Measurements from ENCODE around the gene FFAR3.

FFAR3 gene

DNA sequence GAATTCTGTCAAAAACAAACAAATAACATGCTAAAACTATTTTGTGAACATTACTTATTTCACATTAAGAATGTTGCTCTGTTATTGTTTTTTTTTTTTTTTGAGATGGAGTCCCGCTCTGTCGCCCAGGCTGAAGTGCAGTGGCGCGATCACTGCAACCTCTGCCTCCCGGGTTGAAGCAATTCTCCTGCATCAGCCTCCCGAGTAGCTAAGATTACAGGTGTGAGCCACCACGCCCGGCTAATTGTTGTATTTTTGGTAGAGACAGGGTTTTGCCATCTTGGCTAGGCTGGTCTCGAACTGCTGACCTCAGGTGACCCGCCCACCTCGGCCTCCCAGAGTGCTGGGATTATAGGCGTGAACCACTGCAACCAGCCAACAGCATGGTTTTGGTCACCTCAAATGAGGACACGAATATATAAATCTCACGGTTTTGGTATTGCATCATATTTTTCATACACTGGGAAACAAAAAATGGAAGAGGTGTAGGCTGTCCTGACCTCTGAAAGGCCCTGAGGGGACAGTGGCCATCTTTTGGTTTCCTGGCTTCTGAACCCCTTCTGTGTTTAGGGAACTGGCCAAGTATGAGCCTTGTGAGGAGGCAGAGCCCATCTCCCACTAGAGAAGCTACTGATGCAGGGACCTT, 38.1 kb downstream of the FFAR3 start:
- Histone ChIP-seq H3K27me3 (ENCODE audit: insufficient read depth, low read length) (no peaks in the 10 kb centered on the region; the same call in 1 of the 2 replicates), H3K27ac (ENCODE audit: low read depth, low read length, poor library complexity, severe bottlenecking) (no peak overlapping the region), H3K4me3 (ENCODE audit: low read depth, low read length, poor library complexity, severe bottlenecking) (no peak overlapping the region), H4K20me1 (ENCODE audit: insufficient read depth, low read length) (no peaks in the 10 kb centered on the region), H3K4me1 (ENCODE audit: insufficient read depth, low read length, severe bottlenecking) (no peaks in the 10 kb centered on the region), H3K9me3 (ENCODE audit: low read length) (no peaks in the 10 kb centered on the region), H3K79me2 (ENCODE audit: insufficient read depth, low read length) (no peaks in the 10 kb centered on the region), H3F3A (ENCODE audit: insufficient read depth, low read length) (no peaks in the 10 kb centered on the region), H3K9me2 (ENCODE audit: low read depth, low read length) (no peaks in the 10 kb centered on the region), H3K9ac (ENCODE audit: low read length) (no peak overlapping the region), H3K36me3 (ENCODE audit: insufficient read depth, low read length) (no peaks in the 10 kb centered on the region), H3K4me2 (ENCODE audit: low read length) (no peak overlapping the region), H2AFZ (ENCODE audit: low read length) (no peak overlapping the region)
- TF ChIP-seq EZH2 (IDR thresholded peaks at IDR 0.05; ENCODE audit: borderline replicate concordance, low read length), result no peak
- TF ChIP-seq, protein P1, sequence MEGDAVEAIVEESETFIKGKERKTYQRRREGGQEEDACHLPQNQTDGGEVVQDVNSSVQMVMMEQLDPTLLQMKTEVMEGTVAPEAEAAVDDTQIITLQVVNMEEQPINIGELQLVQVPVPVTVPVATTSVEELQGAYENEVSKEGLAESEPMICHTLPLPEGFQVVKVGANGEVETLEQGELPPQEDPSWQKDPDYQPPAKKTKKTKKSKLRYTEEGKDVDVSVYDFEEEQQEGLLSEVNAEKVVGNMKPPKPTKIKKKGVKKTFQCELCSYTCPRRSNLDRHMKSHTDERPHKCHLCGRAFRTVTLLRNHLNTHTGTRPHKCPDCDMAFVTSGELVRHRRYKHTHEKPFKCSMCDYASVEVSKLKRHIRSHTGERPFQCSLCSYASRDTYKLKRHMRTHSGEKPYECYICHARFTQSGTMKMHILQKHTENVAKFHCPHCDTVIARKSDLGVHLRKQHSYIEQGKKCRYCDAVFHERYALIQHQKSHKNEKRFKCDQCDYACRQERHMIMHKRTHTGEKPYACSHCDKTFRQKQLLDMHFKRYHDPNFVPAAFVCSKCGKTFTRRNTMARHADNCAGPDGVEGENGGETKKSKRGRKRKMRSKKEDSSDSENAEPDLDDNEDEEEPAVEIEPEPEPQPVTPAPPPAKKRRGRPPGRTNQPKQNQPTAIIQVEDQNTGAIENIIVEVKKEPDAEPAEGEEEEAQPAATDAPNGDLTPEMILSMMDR (IDR thresholded peaks at IDR 0.05; ENCODE audit: low read length), result no peak

DNA sequence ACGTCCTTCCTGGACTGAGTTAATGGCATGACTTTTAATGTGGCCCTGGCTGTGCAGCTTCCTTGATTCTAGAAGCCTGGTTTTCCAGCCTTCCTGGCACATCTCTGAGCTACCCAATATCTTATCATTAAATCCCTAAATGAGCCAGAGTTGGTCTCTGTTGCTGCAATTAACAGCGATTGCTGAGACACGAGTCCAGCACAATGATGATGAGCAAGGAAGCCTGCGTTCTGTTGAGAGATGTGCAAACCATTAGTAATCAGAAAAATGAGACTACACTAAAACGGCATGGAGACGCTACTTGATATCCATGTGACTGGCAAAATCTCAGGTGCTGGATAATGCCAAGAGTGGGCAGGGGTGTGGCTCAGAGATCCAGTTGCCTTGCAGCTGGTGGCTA, 38.8 kb downstream of the FFAR3 start:
- TF ChIP-seq, protein P1 (IDR thresholded peaks at IDR 0.05; ENCODE audit: low read length), result no peak
- no peak for TF ChIP-seq EZH2 (IDR thresholded peaks at IDR 0.05; ENCODE audit: borderline replicate concordance, low read length)
- no peak overlapping the region for H3K9ac ChIP-seq (ENCODE audit: low read length)
- H3K79me2 ChIP-seq (ENCODE audit: insufficient read depth, low read length), result no peaks in the 10 kb centered on the region
- H3F3A ChIP-seq (ENCODE audit: insufficient read depth, low read length), result no peaks in the 10 kb centered on the region
- no peaks in the 10 kb centered on the region for H4K20me1 ChIP-seq (ENCODE audit: insufficient read depth, low read length)
- no peak overlapping the region for H3K4me3 ChIP-seq (ENCODE audit: low read depth, low read length, poor library complexity, severe bottlenecking)
- H3K4me1 ChIP-seq (ENCODE audit: insufficient read depth, low read length, severe bottlenecking), result no peaks in the 10 kb centered on the region
- no peak overlapping the region for H3K4me2 ChIP-seq (ENCODE audit: low read length)
- no peaks in the 10 kb centered on the region for H3K36me3 ChIP-seq (ENCODE audit: insufficient read depth, low read length)
- no peaks in the 10 kb centered on the region for H3K9me3 ChIP-seq (ENCODE audit: low read length)
- no peak overlapping the region for H3K27ac ChIP-seq (ENCODE audit: low read depth, low read length, poor library complexity, severe bottlenecking)
- H3K27me3 ChIP-seq (ENCODE audit: insufficient read depth, low read length), result no peaks in the 10 kb centered on the region; the same call in 1 of the 2 replicates
- no peaks in the 10 kb centered on the region for H3K9me2 ChIP-seq (ENCODE audit: low read depth, low read length)
- no peak overlapping the region for H2AFZ ChIP-seq (ENCODE audit: low read length)

DNA sequence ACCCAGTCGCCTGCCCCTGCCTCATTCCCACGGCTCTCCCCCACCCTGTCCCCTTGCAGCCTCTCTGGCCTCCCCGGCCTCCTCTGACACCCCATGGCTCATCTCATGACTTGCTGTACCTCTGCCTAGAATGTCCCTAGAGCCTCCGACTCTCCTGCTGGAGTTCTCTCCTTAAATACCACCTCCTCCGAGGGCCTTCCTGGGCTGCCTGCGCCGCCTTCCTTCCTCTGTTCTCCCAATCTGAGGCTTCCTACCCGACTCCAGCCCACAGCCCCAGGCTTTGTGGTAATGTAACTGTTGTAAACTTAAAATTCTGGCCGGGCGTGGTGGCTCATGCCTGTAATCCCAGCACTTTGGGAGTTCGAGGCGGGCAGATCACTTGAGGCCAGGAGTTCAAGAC, 40.3 kb downstream of the FFAR3 start:
- Histone ChIP-seq H3K27ac (ENCODE audit: low read depth, low read length, poor library complexity, severe bottlenecking) (no peak overlapping the region), H3K36me3 (ENCODE audit: insufficient read depth, low read length) (no peaks in the 10 kb centered on the region), H3K4me2 (ENCODE audit: low read length) (no peak overlapping the region), H3K79me2 (ENCODE audit: insufficient read depth, low read length) (no peaks in the 10 kb centered on the region), H3K4me1 (ENCODE audit: insufficient read depth, low read length, severe bottlenecking) (no peaks in the 10 kb centered on the region), H3K4me3 (ENCODE audit: low read depth, low read length, poor library complexity, severe bottlenecking) (no peak overlapping the region), H3F3A (ENCODE audit: insufficient read depth, low read length) (no peaks in the 10 kb centered on the region), H3K9ac (ENCODE audit: low read length) (no peak overlapping the region), H3K9me3 (ENCODE audit: low read length) (no peaks in the 10 kb centered on the region), H3K9me2 (ENCODE audit: low read depth, low read length) (no peaks in the 10 kb centered on the region), H2AFZ (ENCODE audit: low read length) (no peak overlapping the region), H3K27me3 (ENCODE audit: insufficient read depth, low read length) (no peaks in the 10 kb centered on the region; the same call in 1 of the 2 replicates), H4K20me1 (ENCODE audit: insufficient read depth, low read length) (no peaks in the 10 kb centered on the region)
- no peak for TF ChIP-seq EZH2 (IDR thresholded peaks at IDR 0.05; ENCODE audit: borderline replicate concordance, low read length)
- TF ChIP-seq, protein P1 (IDR thresholded peaks at IDR 0.05; ENCODE audit: low read length), result no peak

Data from OCI-LY1 (cell line).